ENCODE measurements around the gene IL13RA2.
A peak's percentile ranks its signal among the peaks of the same experiment; 100 is the strongest.

The IL13RA2 gene

GRCh38 chrX:115017455-115017854 is at the start of gene IL13RA2:
IL13RA2 (minus strand) TSS chrX:115017616; CDS start chrX:115017269, 347 bp downstream.
- no peak for DNase-seq (ENCODE audit: low spot score)

GRCh38 chrX:115065304-115065703 is 47.9 kb upstream of the IL13RA2 start:
- no peak for DNase-seq (ENCODE audit: low spot score)

GRCh38 chrX:115060013-115060412 is 42.6 kb upstream of the IL13RA2 start:
- no peak for DNase-seq (ENCODE audit: low spot score)

GRCh38 chrX:115058276-115058675 is 40.9 kb upstream of the IL13RA2 start:
- DNase-seq (ENCODE audit: low spot score), result peak; percentile 49

GRCh38 chrX:115054876-115055275 is 37.5 kb upstream of the IL13RA2 start:
- no peak for DNase-seq (ENCODE audit: low spot score)

- DNase-seq (ENCODE audit: low spot score), result no peak
Observed at GRCh38 chrX:115053223-115053622, 35.8 kb upstream of the IL13RA2 start.

GRCh38 chrX:115047715-115048114 is 30.3 kb upstream of the IL13RA2 start:
- DNase-seq (ENCODE audit: low spot score), result no peak

- DNase-seq (ENCODE audit: low spot score), result no peak
Observed at GRCh38 chrX:115047181-115047580, 29.8 kb upstream of the IL13RA2 start.

GRCh38 chrX:115040417-115040816 is 23.0 kb upstream of the IL13RA2 start:
- DNase-seq (ENCODE audit: low spot score), result no peak

- DNase-seq (ENCODE audit: low spot score), result no peak
Observed at GRCh38 chrX:115038406-115038805, 21.0 kb upstream of the IL13RA2 start.

- no peak for DNase-seq (ENCODE audit: low spot score)
Observed at GRCh38 chrX:115036029-115036428, 18.6 kb upstream of the IL13RA2 start.

GRCh38 chrX:115031989-115032388 is 14.6 kb upstream of the IL13RA2 start:
- DNase-seq (ENCODE audit: low spot score), result no peak

- no peak for DNase-seq (ENCODE audit: low spot score)
Observed at GRCh38 chrX:115030625-115031024, 13.2 kb upstream of the IL13RA2 start.

GRCh38 chrX:115029869-115030570 is 12.6 kb upstream of the IL13RA2 start:
- no peak for DNase-seq (ENCODE audit: low spot score)

- DNase-seq (ENCODE audit: low spot score), result no peak
Observed at GRCh38 chrX:115029440-115029839, 12.0 kb upstream of the IL13RA2 start.

- DNase-seq (ENCODE audit: low spot score), result no peak
Observed at GRCh38 chrX:115023811-115024210, 6.4 kb upstream of the IL13RA2 start.

GRCh38 chrX:115023139-115023538 is 5.7 kb upstream of the IL13RA2 start:
- DNase-seq (ENCODE audit: low spot score), result peak; percentile 13

- DNase-seq (ENCODE audit: low spot score), result no peak
Observed at GRCh38 chrX:115021121-115021520, 3.7 kb upstream of the IL13RA2 start.

- DNase-seq (ENCODE audit: low spot score), result no peak
Observed at GRCh38 chrX:115018944-115019343, 1.5 kb upstream of the IL13RA2 start.

- DNase-seq (ENCODE audit: low spot score), result no peak
Observed at GRCh38 chrX:115018040-115018647, 728 bp upstream of the IL13RA2 start.

- no peak for DNase-seq (ENCODE audit: low spot score)
Observed at GRCh38 chrX:115013705-115014104, 3.7 kb downstream of the IL13RA2 start.

- DNase-seq (ENCODE audit: low spot score), result no peak
Observed at GRCh38 chrX:115011428-115011827, 6.0 kb downstream of the IL13RA2 start.

GRCh38 chrX:114999906-115000305 is 17.5 kb downstream of the IL13RA2 start:
- DNase-seq (ENCODE audit: low spot score), result no peak

GRCh38 chrX:114997779-114998178 is 19.6 kb downstream of the IL13RA2 start:
- no peak for DNase-seq (ENCODE audit: low spot score)

Measured in AG08396 (cell line).